HG02885 (cell line): ENCODE results near the gene NSD2.
A peak's percentile ranks its signal among the peaks of the same experiment; 100 is the strongest.
"Not testable (repeated sequence)": the region's sequence is repeated elsewhere in the genome, so short reads cannot be mapped to it uniquely, and the experiment has no call there.

Source experiments
- ATAC-seq: cut with Tn5 transposase; IDR thresholded peaks from one replicate; pipeline ENCODE4 v1.9.1; 2021; ENCODE audit warnings: mild to moderate bottlenecking; ENCODE audit not compliant: unreplicated experiment, poor library complexity

Gene NSD2

GRCh38 chr4:1870578-1871443 lies at the start of gene NSD2:
Gene NSD2 (plus strand): TSS chr4:1871393. CDS start chr4:1900655, 29,262 bp downstream.
- ATAC-seq, result peak; percentile 65

- ATAC-seq, result no peak
Measured at GRCh38 chr4:1821679-1822567, 49.3 kb upstream of the NSD2 start.

GRCh38 chr4:1822568-1823544 lies 48.3 kb upstream of the NSD2 start:
- ATAC-seq, result no peak

- no peak for ATAC-seq
Measured at GRCh38 chr4:1823545-1823932, 47.7 kb upstream of the NSD2 start.

GRCh38 chr4:1824746-1825145 lies 46.4 kb upstream of the NSD2 start:
- no peak for ATAC-seq

- ATAC-seq, result no peak
Measured at GRCh38 chr4:1825326-1825725, 45.9 kb upstream of the NSD2 start.

- no peak for ATAC-seq
Measured at GRCh38 chr4:1826531-1827350, 44.5 kb upstream of the NSD2 start.

- ATAC-seq, result no peak
Measured at GRCh38 chr4:1830234-1830633, 41.0 kb upstream of the NSD2 start.

GRCh38 chr4:1830642-1831228 lies 40.5 kb upstream of the NSD2 start:
- ATAC-seq, result no peak

- ATAC-seq, result no peak
Measured at GRCh38 chr4:1831331-1831730, 39.9 kb upstream of the NSD2 start.

GRCh38 chr4:1832690-1833089 lies 38.5 kb upstream of the NSD2 start:
- ATAC-seq, result no peak

GRCh38 chr4:1833307-1834046 lies 37.7 kb upstream of the NSD2 start:
- peak; percentile 28 for ATAC-seq

GRCh38 chr4:1834047-1834775 lies 37.0 kb upstream of the NSD2 start:
- peak; percentile 79 for ATAC-seq

- not testable (repeated sequence) for ATAC-seq
Measured at GRCh38 chr4:1835836-1836235, 35.4 kb upstream of the NSD2 start.

GRCh38 chr4:1836650-1837049 lies 34.5 kb upstream of the NSD2 start:
- ATAC-seq, result no peak

- ATAC-seq, result no peak
Measured at GRCh38 chr4:1837069-1837468, 34.1 kb upstream of the NSD2 start.

GRCh38 chr4:1839282-1839681 lies 31.9 kb upstream of the NSD2 start:
- ATAC-seq, result no peak
